SU-DHL-6 (cell line): ENCODE results near the gene RASGRP1.

ENCODE experiments used
- H2AFZ ChIP-seq: fragments of 200-600 bp; sonication (generic); 2 replicates; pipeline ENCODE4 v1.6.1; 2014; ENCODE audit warnings: low read depth, mild to moderate bottlenecking, moderate library complexity, mixed read lengths, antibody characterized with exemption, low read length; ENCODE audit not compliant: severe bottlenecking
- H3F3A ChIP-seq: fragments of 200-600 bp; shearing (Covaris generic); 2 replicates; pipeline ENCODE4 v1.6.0; 2016; ENCODE audit warnings: antibody characterized with exemption, mild to moderate bottlenecking; ENCODE audit not compliant: insufficient read depth
- H3K27ac ChIP-seq: fragments of 200-600 bp; sonication (generic); 2 replicates; pipeline ENCODE4 v1.5.1; 2016; ENCODE audit warnings: low read depth, mild to moderate bottlenecking, low read length, moderate library complexity, mixed read lengths
- H3K27me3 ChIP-seq: fragments of 200-600 bp; sonication (generic), shearing (Covaris generic); 2 replicates; pipeline ENCODE4 v1.6.0; 2014; ENCODE audit warnings: mild to moderate bottlenecking, low read length
- H3K36me3 ChIP-seq: fragments of 200-600 bp; sonication (generic); 2 replicates; pipeline ENCODE4 v1.6.1; 2014; ENCODE audit warnings: mild to moderate bottlenecking, low read length, mixed read lengths
- H3K4me2 ChIP-seq: fragments of 300-600, 200-600 bp; shearing (Covaris generic), sonication (generic); 2 replicates; pipeline ENCODE4 v1.6.0; 2014; ENCODE audit warnings: low read length, low read depth, mild to moderate bottlenecking; ENCODE audit not compliant: poor library complexity, severe bottlenecking
- H3K4me3 ChIP-seq: fragments of 200-600 bp; sonication (generic); 2 replicates; pipeline ENCODE4 v1.5.1; 2014; ENCODE audit warnings: antibody characterized with exemption, low read length, mild to moderate bottlenecking, mixed read lengths; ENCODE audit not compliant: insufficient read depth, poor library complexity, severe bottlenecking
- H3K79me2 ChIP-seq: fragments of 200-600 bp; sonication (generic); 2 replicates; pipeline ENCODE4 v1.6.1; 2014; ENCODE audit warnings: mild to moderate bottlenecking, low read length, moderate library complexity; ENCODE audit not compliant: insufficient read depth
- H3K9ac ChIP-seq: fragments of 200-600 bp; sonication (generic); 2 replicates; pipeline ENCODE4 v1.7.0; 2014; ENCODE audit warnings: mild to moderate bottlenecking, low read length
- H3K9me2 ChIP-seq: fragments of 200-600 bp; sonication (generic); replicated peaks from 2 replicates; pipeline ENCODE4 v1.6.1; 2014; ENCODE audit warnings: low read length; ENCODE audit not compliant: insufficient read depth
- H3K9me3 ChIP-seq: fragments of 200-600 bp; sonication (generic); 2 replicates; pipeline ENCODE4 v1.6.1; 2014; ENCODE audit warnings: low read length, mixed read lengths; ENCODE audit not compliant: insufficient read depth
- H4K20me1 ChIP-seq: fragments of 200-600 bp; sonication (generic); 2 replicates; pipeline ENCODE4 v1.6.1; 2014; ENCODE audit warnings: low read depth, mild to moderate bottlenecking, antibody characterized with exemption, low read length, moderate library complexity, mixed read lengths
- EZH2phosphoT487 ChIP-seq: fragments of 200-600 bp; sonication (generic), shearing (Covaris generic); conservative IDR thresholded peaks from 2 replicates; pipeline ENCODE4 v1.6.1; 2018; ENCODE audit warnings: mild to moderate bottlenecking, antibody characterized with exemption, low read length, moderate library complexity, mixed read lengths
- TF ChIP-seq, protein P1 (sequence below): fragments of 200-600 bp; sonication (generic); IDR thresholded peaks from one replicate; pipeline ENCODE4 v1.5.1; 2017; ENCODE audit warnings: antibody characterized with exemption, mild to moderate bottlenecking, low read length, moderate library complexity; ENCODE audit not compliant: insufficient read depth, poor library complexity, severe bottlenecking

RASGRP1 gene

GRCh38 chr15:38530113-38530512, 34.5 kb downstream of the RASGRP1 start:
- Histone ChIP-seq H2AFZ (no peak overlapping the region), H3K27ac (no peak overlapping the region), H3K9me2 (no peaks in the 10 kb centered on the region), H3F3A (no peaks in the 10 kb centered on the region), H3K9ac (no peak overlapping the region), H3K79me2 (no peaks in the 10 kb centered on the region), H4K20me1 (no peaks in the 10 kb centered on the region), H3K27me3 (no peaks in the 10 kb centered on the region), H3K4me2 (no peak overlapping the region), H3K9me3 (no peaks in the 10 kb centered on the region), H3K4me3 (no peak overlapping the region), H3K36me3 (no peaks in the 10 kb centered on the region)
- TF ChIP-seq, protein P1, sequence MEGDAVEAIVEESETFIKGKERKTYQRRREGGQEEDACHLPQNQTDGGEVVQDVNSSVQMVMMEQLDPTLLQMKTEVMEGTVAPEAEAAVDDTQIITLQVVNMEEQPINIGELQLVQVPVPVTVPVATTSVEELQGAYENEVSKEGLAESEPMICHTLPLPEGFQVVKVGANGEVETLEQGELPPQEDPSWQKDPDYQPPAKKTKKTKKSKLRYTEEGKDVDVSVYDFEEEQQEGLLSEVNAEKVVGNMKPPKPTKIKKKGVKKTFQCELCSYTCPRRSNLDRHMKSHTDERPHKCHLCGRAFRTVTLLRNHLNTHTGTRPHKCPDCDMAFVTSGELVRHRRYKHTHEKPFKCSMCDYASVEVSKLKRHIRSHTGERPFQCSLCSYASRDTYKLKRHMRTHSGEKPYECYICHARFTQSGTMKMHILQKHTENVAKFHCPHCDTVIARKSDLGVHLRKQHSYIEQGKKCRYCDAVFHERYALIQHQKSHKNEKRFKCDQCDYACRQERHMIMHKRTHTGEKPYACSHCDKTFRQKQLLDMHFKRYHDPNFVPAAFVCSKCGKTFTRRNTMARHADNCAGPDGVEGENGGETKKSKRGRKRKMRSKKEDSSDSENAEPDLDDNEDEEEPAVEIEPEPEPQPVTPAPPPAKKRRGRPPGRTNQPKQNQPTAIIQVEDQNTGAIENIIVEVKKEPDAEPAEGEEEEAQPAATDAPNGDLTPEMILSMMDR = no peak
- no peak for TF ChIP-seq EZH2phosphoT487

- TF ChIP-seq, protein P1 = no peak
- TF ChIP-seq EZH2phosphoT487 = no peak
- no peak overlapping the region for H2AFZ ChIP-seq
- no peak overlapping the region for H3K4me3 ChIP-seq
- H3K9me3 ChIP-seq = no peaks in the 10 kb centered on the region
- H3F3A ChIP-seq = no peaks in the 10 kb centered on the region
- no peak overlapping the region for H3K9ac ChIP-seq
- no peak overlapping the region for H3K4me2 ChIP-seq
- H3K27me3 ChIP-seq = no peaks in the 10 kb centered on the region
- no peaks in the 10 kb centered on the region for H3K36me3 ChIP-seq
- H3K27ac ChIP-seq = no peak overlapping the region
- H3K9me2 ChIP-seq = no peaks in the 10 kb centered on the region
- H3K79me2 ChIP-seq = no peaks in the 10 kb centered on the region
- no peaks in the 10 kb centered on the region for H4K20me1 ChIP-seq
Observed at GRCh38 chr15:38528294-38528693, 36.3 kb downstream of the RASGRP1 start.

GRCh38 chr15:38526158-38526557, 38.5 kb downstream of the RASGRP1 start:
- Histone ChIP-seq H3K9me2 (no peaks in the 10 kb centered on the region), H3K9me3 (no peaks in the 10 kb centered on the region), H4K20me1 (no peaks in the 10 kb centered on the region), H3K27me3 (no peaks in the 10 kb centered on the region), H3K79me2 (no peaks in the 10 kb centered on the region), H3F3A (no peaks in the 10 kb centered on the region), H2AFZ (no peak overlapping the region), H3K9ac (no peak overlapping the region), H3K4me2 (no peak overlapping the region), H3K4me3 (no peak overlapping the region), H3K27ac (no peak overlapping the region), H3K36me3 (no peaks in the 10 kb centered on the region)
- TF ChIP-seq, protein P1 = no peak
- TF ChIP-seq EZH2phosphoT487 = no peak
